M059J (cell line): ENCODE data around the gene FANCL. TPM values are rescaled to one million over a fixed set of nuclear protein-coding genes. Genes with fewer than 3 reads are reported as not detected.
"Not testable (repeated sequence)": the region's sequence is repeated elsewhere in the genome, so short reads cannot be mapped to it uniquely, and the experiment has no call there.

ENCODE experiments used
- DNase-seq: peaks from one replicate; pipeline ENCODE4 v3.0.0-alpha.2; 2012; ENCODE audit warnings: low read depth
- total RNA-seq: library from RNA; depleted of rRNA; stranded (reverse); fragments of >200 nt; shearing (Covaris generic); gene quantifications from 2 replicates; pipeline ENCODE4 v1.2.3, GENCODE V29; 2014

The FANCL gene
- total RNA-seq, 1 experiment from 2014 or later, result 52.8 TPM

GRCh38 chr2:58206785-58207184 is 34.3 kb downstream of the FANCL start:
- DNase-seq, result no peak

GRCh38 chr2:58204195-58204959 is 36.7 kb downstream of the FANCL start:
- no peak for DNase-seq

- DNase-seq, result no peak
Measured at GRCh38 chr2:58203018-58203417, 38.1 kb downstream of the FANCL start.

- no peak for DNase-seq
Measured at GRCh38 chr2:58202404-58202803, 38.7 kb downstream of the FANCL start.

- DNase-seq, result no peak
Measured at GRCh38 chr2:58197894-58198293, 43.2 kb downstream of the FANCL start.

- DNase-seq, result no peak
Measured at GRCh38 chr2:58195662-58196061, 45.5 kb downstream of the FANCL start.

- DNase-seq, result no peak
Measured at GRCh38 chr2:58194458-58194857, 46.7 kb downstream of the FANCL start.

GRCh38 chr2:58187022-58187421 is 54.1 kb downstream of the FANCL start:
- not testable (repeated sequence) for DNase-seq

GRCh38 chr2:58186501-58186900 is 54.6 kb downstream of the FANCL start:
- DNase-seq, result peak; percentile 12

- no peak for DNase-seq
Measured at GRCh38 chr2:58182527-58182926, 58.6 kb downstream of the FANCL start.

- DNase-seq, result no peak
Measured at GRCh38 chr2:58180635-58181034, 60.5 kb downstream of the FANCL start.

- DNase-seq, result not testable (repeated sequence)
Measured at GRCh38 chr2:58180175-58180574, 61.0 kb downstream of the FANCL start.

GRCh38 chr2:58177187-58177586 is 63.9 kb downstream of the FANCL start:
- not testable (repeated sequence) for DNase-seq

GRCh38 chr2:58171831-58172230 is 69.3 kb downstream of the FANCL start:
- DNase-seq, result not testable (repeated sequence)

- DNase-seq, result not testable (repeated sequence)
Measured at GRCh38 chr2:58170334-58170933, 70.7 kb downstream of the FANCL start.

GRCh38 chr2:58169845-58170244 is 71.3 kb downstream of the FANCL start:
- DNase-seq, result peak; percentile 12

- DNase-seq, result not testable (repeated sequence)
Measured at GRCh38 chr2:58168130-58168529, 73.0 kb downstream of the FANCL start.

GRCh38 chr2:58163913-58164312 is 77.2 kb downstream of the FANCL start:
- no peak for DNase-seq

- no peak for DNase-seq
Measured at GRCh38 chr2:58158481-58158880, 82.6 kb downstream of the FANCL start.

- peak; percentile 2 for DNase-seq
Measured at GRCh38 chr2:58157754-58158153, 83.4 kb downstream of the FANCL start.

GRCh38 chr2:58156780-58157179 is 84.3 kb downstream of the FANCL start:
- DNase-seq, result peak; percentile 80

- no peak for DNase-seq
Measured at GRCh38 chr2:58155160-58155778, 85.9 kb downstream of the FANCL start.

- peak; percentile 69 for DNase-seq
Measured at GRCh38 chr2:58146707-58147106, 94.4 kb downstream of the FANCL start.
